Calu3 (cell line): ENCODE data around the gene AGR3. TPM values are rescaled to one million over a fixed set of nuclear protein-coding genes. Genes with fewer than 3 reads are reported as not detected.
"Not testable (repeated sequence)": the region's sequence is repeated elsewhere in the genome, so short reads cannot be mapped to it uniquely, and the experiment has no call there.

Source experiments
- BruUV-seq: library from RNA; stranded (reverse); fragments of 400-500 nt; replicated peaks from 2 replicates; lab custom pipeline; 2021; lab: Mats Ljungman, UMichigan
- CTCF ChIA-PET: fragments of 300-600 bp; sonication (Branson Sonifier 250); formaldehyde crosslinking; loops from one replicate; lab custom pipeline; 2022; ENCODE audit warnings: antibody characterized with exemption; lab: Charles Lee
- DNase-seq: peaks from one replicate; pipeline ENCODE4 v3.0.0; 2022
- H3K27ac Mint-ChIP-seq: one replicate; pipeline ENCODE4 v1.8.0; 2022; ENCODE audit warnings: mixed read lengths; ENCODE audit not compliant: unreplicated experiment
- H3K27me3 Mint-ChIP-seq: one replicate; pipeline ENCODE4 v1.8.0; 2022; ENCODE audit warnings: mixed read lengths; ENCODE audit not compliant: unreplicated experiment
- H3K36me3 Mint-ChIP-seq: one replicate; pipeline ENCODE4 v1.8.0; 2022; ENCODE audit warnings: mild to moderate bottlenecking, moderate library complexity, mixed read lengths; ENCODE audit not compliant: insufficient read depth, unreplicated experiment
- H3K4me1 Mint-ChIP-seq: one replicate; pipeline ENCODE4 v1.8.0; 2022; ENCODE audit warnings: mild to moderate bottlenecking, low read depth, mixed read lengths; ENCODE audit not compliant: unreplicated experiment
- H3K4me3 Mint-ChIP-seq: one replicate; pipeline ENCODE4 v1.8.0; 2022; ENCODE audit warnings: mild to moderate bottlenecking, low read depth, moderate library complexity, mixed read lengths; ENCODE audit not compliant: unreplicated experiment
- H3K9me3 Mint-ChIP-seq: one replicate; pipeline ENCODE4 v1.8.0; 2022; ENCODE audit warnings: low read depth, mixed read lengths; ENCODE audit not compliant: unreplicated experiment
- CTCF ChIP-seq: fragments of 200-600 bp; IDR thresholded peaks from one replicate; pipeline ENCODE4 v1.8.0; 2022; ENCODE audit warnings: antibody characterized with exemption; ENCODE audit not compliant: unreplicated experiment
- intact Hi-C: fragments of 100-400 bp; cut with micrococcal nuclease; formaldehyde crosslinking; loops from one replicate; pipeline ENCODE4 v1.10.0; 2022; ENCODE audit not compliant: unreplicated experiment
- total RNA-seq: library from RNA; stranded (reverse); gene quantifications from 2 replicates; pipeline ENCODE4 v1.2.3, GENCODE V29; 2022

Gene AGR3
- total RNA-seq, 1 experiment from 2014 or later: 8.4 TPM

- H3K4me3 Mint-ChIP-seq: no peak overlapping the region
- intact Hi-C loops: no loop called here
- no peaks in the 10 kb centered on the region for H3K27me3 Mint-ChIP-seq
- H3K9me3 Mint-ChIP-seq: no peaks in the 10 kb centered on the region
- CTCF ChIA-PET: no interaction called here
- H3K4me1 Mint-ChIP-seq: peaks cover 13% of the 10 kb centered on the region
- H3K27ac Mint-ChIP-seq: no peak overlapping the region
- H3K36me3 Mint-ChIP-seq: no peaks in the 10 kb centered on the region
- no peak for TF ChIP-seq CTCF
- no peak for DNase-seq
- BruUV-seq: no TSS peak
These were observed 5.9 kb downstream of the AGR3 start for GRCh38 chr7:16875861-16876260.

DNA sequence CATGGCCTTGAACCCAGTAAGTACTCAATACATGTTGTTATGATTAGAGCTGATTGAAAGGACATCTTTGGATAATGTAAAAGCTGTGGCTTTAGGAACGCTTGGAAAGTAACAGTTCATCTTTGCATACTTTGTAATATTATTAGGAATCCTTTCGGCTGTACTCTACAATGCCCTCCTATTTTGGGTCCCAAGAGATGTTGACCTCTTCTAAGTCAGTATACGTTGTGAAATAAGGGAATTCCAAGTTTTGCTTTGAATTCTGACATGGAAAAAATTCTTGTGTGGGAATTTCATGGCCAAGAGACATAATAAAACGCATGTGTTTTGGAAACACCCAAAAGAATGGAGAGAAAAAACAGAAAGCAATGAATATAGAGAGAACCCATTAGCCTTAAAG is 7.7 kb downstream of the AGR3 start:
- H3K9me3 Mint-ChIP-seq: no peaks in the 10 kb centered on the region
- H3K27ac Mint-ChIP-seq: no peak overlapping the region
- CTCF ChIA-PET: no interaction called here
- no peaks in the 10 kb centered on the region for H3K4me1 Mint-ChIP-seq
- no peak overlapping the region for H3K4me3 Mint-ChIP-seq
- no peak for DNase-seq
- H3K36me3 Mint-ChIP-seq: no peaks in the 10 kb centered on the region
- intact Hi-C loops: no loop called here
- TF ChIP-seq CTCF: no peak
- no peaks in the 10 kb centered on the region for H3K27me3 Mint-ChIP-seq
- BruUV-seq: no TSS peak

DNA sequence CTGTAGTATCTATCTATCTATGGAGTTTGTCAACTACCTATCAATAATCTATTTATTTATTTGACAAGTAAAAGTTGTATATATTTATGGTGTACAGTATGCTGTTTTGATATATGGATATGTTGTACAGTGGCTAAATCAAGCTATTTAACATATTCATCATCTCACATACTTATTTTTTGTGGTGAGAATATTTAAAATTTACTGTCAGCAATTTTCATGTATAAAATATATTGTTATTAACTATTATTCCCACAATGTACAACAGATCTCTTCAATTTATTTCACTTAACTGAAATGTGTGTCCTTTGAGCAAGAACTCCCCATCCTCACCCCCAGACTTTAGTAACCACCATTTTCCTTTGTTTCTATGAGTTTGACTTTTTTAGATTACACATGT is 14.5 kb downstream of the AGR3 start:
- intact Hi-C loops: no loop called here
- Mint-ChIP-seq H3K27me3 (no peaks in the 10 kb centered on the region), H3K36me3 (no peaks in the 10 kb centered on the region), H3K27ac (no peak overlapping the region), H3K4me3 (no peak overlapping the region), H3K9me3 (no peaks in the 10 kb centered on the region), H3K4me1 (no peaks in the 10 kb centered on the region)
- CTCF ChIA-PET: interaction anchor here (0.6 kb wide), 1 partner anchor 13 kb away, joined by 18 read pairs; no protein-coding TSS in a partner anchor
- no peak for DNase-seq
- TF ChIP-seq CTCF: no peak
- no TSS peak for BruUV-seq

DNA sequence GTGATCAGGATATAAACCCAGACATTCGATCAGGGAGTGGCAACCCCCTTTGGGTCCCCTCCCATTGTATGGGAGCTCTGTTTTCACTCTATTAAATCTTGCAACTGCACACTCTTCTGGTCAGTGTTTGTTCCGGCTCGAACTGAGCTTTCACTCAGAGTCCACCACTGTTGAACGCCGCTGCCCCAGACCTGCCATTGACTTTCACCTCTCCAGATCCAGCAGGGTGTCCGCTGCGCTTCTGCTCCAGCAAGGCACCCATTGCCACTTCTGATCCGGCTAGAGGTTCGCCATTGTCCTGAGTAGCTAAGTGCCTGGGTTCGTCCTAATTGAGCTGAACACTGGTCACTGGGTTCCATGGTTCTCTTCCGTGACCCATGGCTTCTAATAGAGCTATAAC is 28.6 kb downstream of the AGR3 start:
- H3K36me3 Mint-ChIP-seq, H3K27ac Mint-ChIP-seq, H3K4me3 Mint-ChIP-seq, BruUV-seq, H3K9me3 Mint-ChIP-seq, DNase-seq, H3K4me1 Mint-ChIP-seq, intact Hi-C loops, H3K27me3 Mint-ChIP-seq: not testable (repeated sequence)
- CTCF ChIA-PET: interaction anchor here (1.1 to 2.3 kb wide), 2 partner anchors 8 to 52 kb away, joined by 3 to 5 read pairs; no protein-coding TSS in a partner anchor

DNA sequence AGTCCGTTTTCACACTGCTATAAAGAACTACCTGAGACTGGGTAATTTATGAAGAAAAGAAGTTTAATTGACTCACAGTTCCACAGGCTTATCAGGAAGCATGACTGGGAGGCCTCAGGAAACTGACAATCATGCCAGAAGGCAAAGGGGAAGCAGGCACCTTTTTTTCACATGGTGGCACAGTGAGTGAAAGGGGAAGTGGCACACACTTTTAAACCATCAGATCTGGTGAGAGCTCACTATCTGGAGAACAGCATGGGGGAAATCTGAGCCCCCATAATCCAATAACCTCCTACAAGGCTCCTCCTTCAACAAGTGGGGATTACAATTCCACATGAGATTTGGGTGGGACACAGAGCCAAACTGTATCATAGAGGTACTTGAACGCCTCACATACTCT is 30.0 kb downstream of the AGR3 start:
- no TSS peak for BruUV-seq
- peaks cover 19% of the 10 kb centered on the region for H3K4me1 Mint-ChIP-seq
- DNase-seq: no peak
- H3K36me3 Mint-ChIP-seq: no peaks in the 10 kb centered on the region
- no peak overlapping the region for H3K27ac Mint-ChIP-seq
- H3K4me3 Mint-ChIP-seq: no peak overlapping the region
- CTCF ChIA-PET: interaction anchor here (0.6 to 0.7 kb wide), 2 partner anchors 16 to 71 kb away, joined by 3 read pairs; no protein-coding TSS in a partner anchor
- TF ChIP-seq CTCF: no peak
- intact Hi-C loops: no loop called here
- H3K9me3 Mint-ChIP-seq: no peaks in the 10 kb centered on the region
- no peaks in the 10 kb centered on the region for H3K27me3 Mint-ChIP-seq
